MCF 10A (cell line): ENCODE data around the gene TTC7B. TPM values are rescaled to one million over a fixed set of nuclear protein-coding genes. Genes with fewer than 3 reads are reported as not detected.

Experiments used
- BruUV-seq: library from RNA; stranded (reverse); fragments of 400-500 nt; replicated peaks from 2 replicates; lab custom pipeline; 2021; lab: Mats Ljungman, UMichigan
- CTCF ChIA-PET: fragments of 300-600 bp; sonication (Branson Sonifier 250); formaldehyde crosslinking; extraction: SDS; loops from one replicate; lab custom pipeline; 2021; ENCODE audit warnings: antibody characterized with exemption, inconsistent platforms; lab: Yijun Ruan, JAX
- POLR2A ChIA-PET: fragments of 300-600, 350-650 bp; sonication (Branson Sonifier 250); formaldehyde crosslinking; extraction: SDS; loops from one replicate; lab custom pipeline; 2020; ENCODE audit warnings: antibody characterized with exemption, inconsistent platforms; lab: Yijun Ruan, JAX
- DNase-seq: peaks from one replicate; pipeline ENCODE4 v3.0.0-alpha.2; 2018; ENCODE audit not compliant: unreplicated experiment
- H3K27ac Mint-ChIP-seq: one replicate; pipeline ENCODE4 v1.8.0; 2022; ENCODE audit warnings: mild to moderate bottlenecking, low read depth, mixed read lengths; ENCODE audit not compliant: unreplicated experiment
- H3K27me3 Mint-ChIP-seq: one replicate; pipeline ENCODE4 v1.8.0; 2022; ENCODE audit warnings: mixed read lengths; ENCODE audit not compliant: insufficient read depth, unreplicated experiment
- H3K36me3 Mint-ChIP-seq: one replicate; pipeline ENCODE4 v1.8.0; 2022; ENCODE audit warnings: mild to moderate bottlenecking, moderate library complexity, mixed read lengths; ENCODE audit not compliant: insufficient read depth, unreplicated experiment
- H3K4me1 Mint-ChIP-seq: one replicate; pipeline ENCODE4 v1.8.0; 2022; ENCODE audit warnings: mixed read lengths; ENCODE audit not compliant: insufficient read depth, unreplicated experiment
- H3K4me3 Mint-ChIP-seq: one replicate; pipeline ENCODE4 v1.8.0; 2022; ENCODE audit warnings: mild to moderate bottlenecking, moderate library complexity, mixed read lengths; ENCODE audit not compliant: unreplicated experiment
- H3K9me3 Mint-ChIP-seq: one replicate; pipeline ENCODE4 v1.8.0; 2022; ENCODE audit warnings: mixed read lengths; ENCODE audit not compliant: unreplicated experiment
- intact Hi-C: fragments of 100-400 bp; cut with micrococcal nuclease; formaldehyde crosslinking; loops from 2 replicates; pipeline ENCODE4 v1.14.1; 2022
- total RNA-seq: library from RNA; stranded (reverse); gene quantifications from 2 replicates; pipeline ENCODE4 v1.2.3, GENCODE V29; 2022
- TF ChIP-seq, protein P1 (sequence below): fragments of 200-600 bp; IDR thresholded peaks from one replicate; pipeline ENCODE4 v1.8.0; 2022; ENCODE audit warnings: antibody characterized with exemption, mild to moderate bottlenecking; ENCODE audit not compliant: unreplicated experiment

TTC7B gene
- total RNA-seq, 1 experiment from 2014 or later = 31.1 TPM

DNA sequence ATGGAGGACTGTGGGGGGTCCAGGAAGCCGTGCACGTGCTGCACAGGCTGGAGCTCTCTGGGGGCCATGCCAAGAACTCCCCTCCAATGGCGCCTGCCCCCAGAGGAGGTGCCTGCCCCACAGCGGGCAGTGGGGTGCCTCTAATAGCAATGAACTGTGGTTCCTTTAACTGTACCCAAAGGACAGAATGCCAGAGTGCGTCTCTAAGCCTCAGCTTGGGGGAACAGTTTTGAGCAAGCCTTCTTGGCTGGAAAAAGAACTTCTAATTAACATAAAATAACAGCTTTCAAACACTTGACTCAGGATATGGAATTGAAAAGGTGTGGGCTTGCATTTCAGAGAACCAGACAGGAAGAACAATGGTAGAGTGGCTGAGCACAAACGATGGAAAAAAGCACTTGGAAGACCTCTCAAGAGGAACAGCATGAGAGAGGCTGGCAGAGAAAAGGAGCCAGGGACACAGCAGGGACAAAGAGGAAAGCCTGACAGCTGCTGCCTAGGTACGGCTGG lies 195.6 kb downstream of the TTC7B start:
- ChIA-PET CTCF (interaction anchor here (0.6 kb wide), 1 partner anchor 178 kb away, joined by 3 read pairs; no protein-coding TSS in a partner anchor), POLR2A (no interaction called here)
- Mint-ChIP-seq H3K27ac (no peak overlapping the region), H3K36me3 (no peaks in the 10 kb centered on the region), H3K9me3 (no peaks in the 10 kb centered on the region), H3K4me3 (no peak overlapping the region), H3K4me1 (peaks cover 14% of the 10 kb centered on the region), H3K27me3 (no peaks in the 10 kb centered on the region)
- intact Hi-C loops = no loop called here
- no TSS peak for BruUV-seq
- TF ChIP-seq, protein P1, sequence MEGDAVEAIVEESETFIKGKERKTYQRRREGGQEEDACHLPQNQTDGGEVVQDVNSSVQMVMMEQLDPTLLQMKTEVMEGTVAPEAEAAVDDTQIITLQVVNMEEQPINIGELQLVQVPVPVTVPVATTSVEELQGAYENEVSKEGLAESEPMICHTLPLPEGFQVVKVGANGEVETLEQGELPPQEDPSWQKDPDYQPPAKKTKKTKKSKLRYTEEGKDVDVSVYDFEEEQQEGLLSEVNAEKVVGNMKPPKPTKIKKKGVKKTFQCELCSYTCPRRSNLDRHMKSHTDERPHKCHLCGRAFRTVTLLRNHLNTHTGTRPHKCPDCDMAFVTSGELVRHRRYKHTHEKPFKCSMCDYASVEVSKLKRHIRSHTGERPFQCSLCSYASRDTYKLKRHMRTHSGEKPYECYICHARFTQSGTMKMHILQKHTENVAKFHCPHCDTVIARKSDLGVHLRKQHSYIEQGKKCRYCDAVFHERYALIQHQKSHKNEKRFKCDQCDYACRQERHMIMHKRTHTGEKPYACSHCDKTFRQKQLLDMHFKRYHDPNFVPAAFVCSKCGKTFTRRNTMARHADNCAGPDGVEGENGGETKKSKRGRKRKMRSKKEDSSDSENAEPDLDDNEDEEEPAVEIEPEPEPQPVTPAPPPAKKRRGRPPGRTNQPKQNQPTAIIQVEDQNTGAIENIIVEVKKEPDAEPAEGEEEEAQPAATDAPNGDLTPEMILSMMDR = no peak
- no peak for DNase-seq

DNA sequence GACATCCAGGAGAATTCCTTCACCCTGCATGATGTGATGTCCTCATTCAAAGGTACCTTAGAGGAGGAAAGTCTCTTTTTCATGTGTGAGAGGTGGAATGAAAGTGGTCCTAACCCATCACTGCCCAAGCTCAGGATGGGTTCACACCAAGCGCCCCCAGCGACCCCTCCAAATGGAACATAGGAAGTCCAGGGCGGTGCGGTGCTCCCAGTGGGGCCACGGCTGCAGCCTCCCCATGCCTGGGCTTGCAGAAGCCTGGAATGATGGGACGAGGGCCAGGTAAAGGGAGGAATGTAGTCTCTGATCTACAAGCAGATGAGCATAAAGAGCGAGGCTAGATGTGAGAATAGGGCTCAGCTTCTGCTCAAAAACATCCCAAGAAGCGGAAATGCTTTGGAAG lies 196.3 kb downstream of the TTC7B start:
- no peak overlapping the region for H3K4me3 Mint-ChIP-seq
- no TSS peak for BruUV-seq
- H3K27ac Mint-ChIP-seq = no peak overlapping the region
- H3K27me3 Mint-ChIP-seq = no peaks in the 10 kb centered on the region
- intact Hi-C loops = no loop called here
- peaks cover 10% of the 10 kb centered on the region for H3K4me1 Mint-ChIP-seq
- no peaks in the 10 kb centered on the region for H3K36me3 Mint-ChIP-seq
- no peaks in the 10 kb centered on the region for H3K9me3 Mint-ChIP-seq
- POLR2A ChIA-PET = no interaction called here
- TF ChIP-seq, protein P1 = no peak
- no peak for DNase-seq
- CTCF ChIA-PET = interaction anchor here (0.6 kb wide), 1 partner anchor 204 kb away, joined by 3 read pairs; no protein-coding TSS in a partner anchor

DNA sequence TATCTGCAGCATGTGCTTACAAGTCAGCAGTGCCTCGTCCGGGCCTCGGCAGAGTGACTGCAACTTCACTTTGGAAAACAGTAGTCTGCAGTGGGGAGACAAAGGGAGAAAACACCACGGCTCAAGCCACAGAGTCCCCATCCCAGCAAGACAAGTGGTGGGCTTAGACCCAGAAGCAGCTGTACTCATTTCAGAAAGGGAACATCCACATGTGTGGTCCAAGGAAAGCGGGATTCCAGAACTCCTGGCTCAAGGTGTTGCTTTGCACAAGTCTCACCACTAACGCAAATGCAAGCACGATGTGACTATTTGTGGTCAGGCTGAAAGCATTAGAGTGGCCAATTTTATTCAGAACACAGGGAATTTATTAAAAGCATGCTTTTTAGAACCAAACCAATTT lies 198.3 kb downstream of the TTC7B start:
- DNase-seq = no peak
- Mint-ChIP-seq H3K36me3 (no peaks in the 10 kb centered on the region), H3K4me1 (no peaks in the 10 kb centered on the region), H3K9me3 (no peaks in the 10 kb centered on the region), H3K4me3 (no peak overlapping the region), H3K27me3 (no peaks in the 10 kb centered on the region), H3K27ac (no peak overlapping the region)
- TF ChIP-seq, protein P1 = no peak
- ChIA-PET POLR2A (no interaction called here), CTCF (no interaction called here)
- intact Hi-C loops = no loop called here
- BruUV-seq = no TSS peak

DNA sequence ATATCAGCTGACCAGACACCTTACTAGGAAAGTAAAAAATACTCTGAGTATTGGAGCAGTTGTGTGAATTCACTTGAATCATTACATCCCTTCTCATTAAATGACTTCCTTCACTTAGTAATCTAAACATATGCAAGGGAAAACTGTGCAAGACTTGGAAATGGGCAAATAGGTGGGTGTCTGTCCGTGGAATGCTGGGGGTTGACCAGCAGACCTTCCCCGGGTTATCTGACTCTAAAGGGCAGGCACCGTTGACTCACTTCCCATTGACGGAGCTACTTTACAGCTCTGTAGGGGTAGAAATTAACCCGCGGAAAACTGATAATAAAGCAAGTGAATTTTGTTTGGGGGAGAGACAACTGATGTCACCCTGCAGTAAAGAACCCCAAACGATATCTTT lies 199.3 kb downstream of the TTC7B start:
- Mint-ChIP-seq H3K4me1 (no peaks in the 10 kb centered on the region), H3K36me3 (no peaks in the 10 kb centered on the region), H3K27ac (no peak overlapping the region), H3K4me3 (no peak overlapping the region), H3K27me3 (no peaks in the 10 kb centered on the region), H3K9me3 (no peaks in the 10 kb centered on the region)
- ChIA-PET CTCF (no interaction called here), POLR2A (no interaction called here)
- DNase-seq = no peak
- intact Hi-C loops = no loop called here
- TF ChIP-seq, protein P1 = no peak
- no TSS peak for BruUV-seq
